HG02885 (cell line): ENCODE results near the gene SLAMF1.

Source experiments
- ATAC-seq: cut with Tn5 transposase; IDR thresholded peaks from one replicate; pipeline ENCODE4 v1.9.1; 2021; ENCODE audit warnings: mild to moderate bottlenecking; ENCODE audit not compliant: unreplicated experiment, poor library complexity

SLAMF1 gene

DNA sequence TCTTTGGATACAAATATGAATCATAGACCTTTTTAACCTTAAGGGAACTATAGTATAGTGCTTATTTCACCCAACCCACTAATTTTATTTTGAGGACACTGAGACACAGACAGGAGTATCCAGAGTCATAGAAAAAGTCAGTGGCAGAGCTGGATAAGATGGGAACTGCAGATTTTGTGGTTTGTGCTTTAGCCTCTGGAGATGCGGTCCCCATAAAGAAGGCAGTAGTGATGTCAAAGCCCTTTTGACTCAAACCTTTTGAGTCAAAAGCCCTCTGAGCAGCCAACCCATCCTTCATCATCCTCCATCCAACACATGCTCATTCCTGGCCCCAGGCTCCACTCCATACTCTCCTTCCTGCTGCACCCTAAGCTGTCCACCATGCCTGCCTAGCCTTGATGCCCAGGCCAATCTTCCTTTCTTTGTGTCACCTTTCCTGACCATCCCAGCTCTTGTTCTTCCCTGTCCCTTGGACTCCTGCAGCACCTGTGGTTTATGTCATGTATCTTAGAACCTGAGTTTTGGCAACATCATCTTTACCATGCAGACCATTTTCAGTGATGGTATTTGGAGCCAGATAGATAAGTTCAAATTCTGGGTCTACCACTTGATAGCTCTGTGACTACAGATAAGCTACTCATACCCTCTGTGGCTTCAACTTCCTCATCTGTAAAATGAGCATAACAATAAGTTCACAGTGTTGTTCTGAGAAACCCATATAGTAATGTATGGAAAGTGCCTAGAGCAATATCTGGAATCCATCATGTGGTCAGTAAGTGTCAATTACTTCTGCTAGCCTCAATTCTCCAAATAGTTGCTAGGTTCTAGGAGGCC lies 20.1 kb downstream of the SLAMF1 start:
- peak; percentile 41 for ATAC-seq

GRCh38 chr1:160625725-160626498 lies 20.9 kb downstream of the SLAMF1 start:
- no peak for ATAC-seq

DNA sequence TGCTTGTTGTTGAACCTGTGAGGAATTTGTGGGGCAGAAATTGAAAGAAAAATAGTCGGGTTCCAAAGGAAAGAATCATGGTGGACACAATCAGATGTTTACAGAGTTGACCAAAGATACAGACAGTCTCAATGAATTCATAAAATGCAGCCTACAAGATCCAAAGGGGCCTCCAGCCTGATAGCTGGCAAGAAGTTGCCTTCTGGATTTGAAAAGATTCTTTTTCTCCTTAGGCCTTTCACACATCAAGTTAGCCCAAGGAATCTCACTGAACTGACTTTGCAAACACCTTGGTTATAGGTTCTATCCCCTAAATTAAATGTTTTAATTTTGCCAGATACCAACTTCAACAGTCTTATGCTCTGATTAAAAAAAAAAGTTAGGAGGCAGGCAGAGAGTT lies 21.5 kb downstream of the SLAMF1 start:
- ATAC-seq = no peak

DNA sequence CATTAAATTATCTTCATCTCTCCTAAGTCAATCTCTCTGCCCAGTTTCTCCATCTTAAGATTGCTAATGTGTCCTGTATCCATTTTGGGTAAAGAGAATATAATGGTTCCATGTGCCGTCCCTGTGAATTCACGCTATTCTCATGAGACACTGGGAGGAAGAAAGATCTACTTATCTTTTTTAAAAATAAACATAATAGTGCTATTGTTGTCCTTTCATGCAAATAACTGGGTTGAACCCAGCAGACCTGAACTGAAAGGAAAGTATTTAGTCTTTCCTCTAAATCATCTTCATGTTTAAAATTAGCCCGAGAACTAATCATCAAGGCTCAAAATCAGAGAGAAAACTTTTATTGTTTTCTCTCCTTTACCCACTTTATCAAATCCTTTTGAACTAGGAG lies 22.4 kb downstream of the SLAMF1 start:
- no peak for ATAC-seq

- peak; percentile 30 for ATAC-seq
Observed at GRCh38 chr1:160623862-160624261, 23.0 kb downstream of the SLAMF1 start.

DNA sequence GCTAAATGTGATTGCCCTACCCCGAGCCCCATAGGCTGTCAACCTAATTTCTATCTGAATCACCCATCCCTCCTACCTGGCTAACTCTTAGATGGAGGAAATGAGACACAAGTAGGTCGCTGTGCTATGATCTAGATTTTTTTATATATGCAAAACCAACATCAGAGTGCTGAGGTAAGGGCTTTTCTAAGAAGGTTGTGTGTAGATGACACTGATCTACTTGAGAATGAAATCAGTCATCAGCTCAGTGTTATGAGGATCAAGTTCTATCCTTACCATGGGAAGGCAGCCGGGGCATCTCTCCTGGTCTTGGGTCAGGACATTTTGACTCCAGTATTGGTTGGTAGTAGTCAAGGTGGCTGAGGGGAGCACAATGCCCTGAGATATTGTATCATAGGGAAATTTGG lies 23.6 kb downstream of the SLAMF1 start:
- ATAC-seq = no peak

GRCh38 chr1:160622501-160623226 lies 24.2 kb downstream of the SLAMF1 start:
- ATAC-seq = no peak

DNA sequence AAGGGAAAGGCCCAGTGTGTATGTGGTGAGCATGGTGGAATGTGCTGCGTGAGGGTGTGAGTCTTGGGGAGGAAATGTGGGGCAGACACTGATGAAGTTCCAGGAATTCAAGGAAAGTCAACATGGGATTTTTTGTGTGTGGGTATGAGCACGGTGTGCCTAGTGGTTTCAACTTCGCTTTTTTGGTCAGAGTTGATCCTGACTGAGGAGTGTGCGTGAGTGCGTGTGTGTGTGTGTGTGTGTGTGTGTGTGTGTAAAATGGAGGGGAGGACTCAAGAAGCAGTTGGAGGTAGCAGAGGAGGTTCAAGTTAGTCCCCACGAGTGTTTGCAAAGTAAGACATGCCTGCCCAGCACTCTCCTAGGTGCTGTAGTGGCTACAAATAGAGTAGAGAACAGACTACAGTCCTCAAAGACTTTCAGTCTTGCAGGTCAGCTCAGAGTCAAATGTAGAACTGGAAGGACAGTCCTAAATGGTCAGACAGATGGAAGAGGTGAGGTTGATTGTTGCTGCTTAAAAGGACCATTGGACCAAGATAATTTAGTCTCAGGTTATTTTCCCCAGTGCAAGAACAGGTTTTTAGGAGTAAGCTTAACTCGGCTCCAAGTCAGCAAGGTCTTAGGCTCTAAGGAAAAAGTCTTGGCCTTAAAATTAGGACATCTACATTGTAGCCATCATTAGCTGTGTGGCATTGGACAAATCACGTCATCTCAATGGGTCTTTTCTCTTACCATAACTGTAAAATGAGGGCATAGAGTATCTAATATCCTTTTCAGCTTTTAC lies 25.0 kb downstream of the SLAMF1 start:
- no peak for ATAC-seq

DNA sequence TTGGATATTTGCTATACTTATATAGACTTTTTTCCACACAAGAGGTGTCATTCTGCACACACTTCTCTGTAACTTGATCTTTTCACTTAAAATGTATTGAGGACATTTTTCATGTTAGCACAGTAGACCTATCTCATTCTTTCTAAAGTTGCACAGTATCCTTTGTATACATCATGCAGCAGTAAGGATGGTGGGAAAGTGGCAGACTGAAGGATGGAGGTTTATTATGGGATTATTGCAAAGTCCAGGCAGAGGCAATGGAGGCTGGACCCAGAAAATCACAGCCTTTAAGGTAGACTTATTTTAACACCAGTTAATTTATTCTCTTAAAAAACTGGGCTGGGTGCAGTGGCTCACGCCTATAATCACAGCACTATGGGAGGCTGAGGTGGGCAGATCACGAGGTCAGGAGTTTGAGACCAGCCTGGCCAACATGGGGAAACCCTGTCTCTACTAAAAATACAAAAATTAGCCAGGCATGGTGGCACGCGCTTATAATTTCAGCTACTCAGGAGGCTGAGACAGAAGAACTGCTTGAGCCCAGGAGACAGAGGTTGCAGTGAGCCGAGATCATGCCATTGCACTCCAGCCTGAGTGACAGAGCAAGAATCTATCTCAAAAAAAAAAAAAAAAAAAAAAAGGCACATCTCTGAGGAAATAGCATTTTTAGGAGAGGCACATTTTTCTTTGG lies 25.8 kb downstream of the SLAMF1 start:
- no peak for ATAC-seq

DNA sequence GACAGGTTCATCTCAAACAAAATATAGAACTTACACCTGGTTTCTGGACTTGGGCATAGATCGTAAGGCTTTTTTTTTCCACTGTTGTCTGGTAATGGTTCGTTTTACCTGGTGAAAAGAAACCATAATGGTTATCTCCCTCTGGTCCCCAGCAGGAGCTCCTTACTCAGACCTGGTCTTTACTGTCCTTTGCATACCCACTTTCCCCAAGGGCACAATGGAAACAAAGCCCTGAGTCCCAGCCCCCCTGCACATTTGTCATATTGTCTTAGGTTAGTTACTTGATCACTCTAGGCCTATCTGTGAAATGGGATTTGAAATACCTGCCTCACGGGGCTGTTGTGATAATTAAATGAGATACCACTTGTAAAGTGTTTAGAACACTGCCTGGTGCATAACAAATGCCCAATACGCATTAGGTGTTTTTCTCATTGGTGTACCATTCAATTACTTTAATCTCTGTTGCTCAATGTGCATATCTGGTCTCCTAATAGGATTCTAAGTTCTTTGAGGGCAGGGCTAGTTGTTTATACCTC lies 27.0 kb downstream of the SLAMF1 start:
- no peak for ATAC-seq

GRCh38 chr1:160618763-160619274 lies 28.0 kb downstream of the SLAMF1 start:
- ATAC-seq = no peak

DNA sequence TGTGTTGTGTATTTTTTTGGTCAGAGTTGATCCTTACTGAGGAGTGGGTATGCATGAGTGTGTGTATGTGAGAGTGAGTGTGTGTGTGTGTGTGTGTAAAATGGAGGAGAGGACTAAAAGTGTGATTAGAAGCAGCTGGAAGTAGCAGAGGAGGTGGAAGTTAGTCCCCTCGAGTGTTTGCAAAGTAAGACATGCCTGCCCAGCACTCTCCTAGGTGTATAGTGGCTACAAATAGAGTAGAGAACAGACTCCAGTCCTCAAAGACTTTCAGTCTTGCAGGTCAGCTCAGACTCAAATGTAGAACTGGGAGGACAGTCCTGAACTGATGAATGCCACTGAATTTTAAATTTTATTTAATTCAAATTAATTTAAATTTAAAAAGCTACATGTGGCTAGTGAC lies 28.5 kb downstream of the SLAMF1 start:
- no peak for ATAC-seq

GRCh38 chr1:160615660-160616059 lies 31.2 kb downstream of the SLAMF1 start:
- ATAC-seq = no peak

- no peak for ATAC-seq
Observed at GRCh38 chr1:160614410-160614809, 32.4 kb downstream of the SLAMF1 start.

- no peak for ATAC-seq
Observed at GRCh38 chr1:160612613-160613218, 34.1 kb downstream of the SLAMF1 start.

- ATAC-seq = no peak
Observed at GRCh38 chr1:160610569-160611242, 36.1 kb downstream of the SLAMF1 start.

- ATAC-seq = no peak
Observed at GRCh38 chr1:160608941-160609340, 37.9 kb downstream of the SLAMF1 start.

GRCh38 chr1:160608514-160608913 lies 38.3 kb downstream of the SLAMF1 start:
- no peak for ATAC-seq
